Hepatocyte (in vitro differentiated cells): ENCODE data around the gene CFTR. TPM values are rescaled to one million over a fixed set of nuclear protein-coding genes. Genes with fewer than 3 reads are reported as not detected.

Source experiments
- DNase-seq: peaks from one replicate; pipeline ENCODE4 v3.0.0-alpha.2; 2016; ENCODE audit warnings: low spot score
- H2AFZ ChIP-seq: fragments of 200-600 bp; sonication (generic); 2 replicates; pipeline ENCODE4 v1.6.0; 2016; ENCODE audit warnings: antibody characterized with exemption, mild to moderate bottlenecking
- H3K27ac ChIP-seq: fragments of 200-600 bp; sonication (generic); 2 replicates; pipeline ENCODE4 v1.5.1; 2016; ENCODE audit warnings: mild to moderate bottlenecking
- H3K27me3 ChIP-seq: fragments of 200-600 bp; sonication (generic); 2 replicates; pipeline ENCODE4 v1.6.1; 2016
- H3K36me3 ChIP-seq: fragments of 200-600 bp; sonication (generic); replicated peaks from 2 replicates; pipeline ENCODE4 v1.5.1; 2016; ENCODE audit warnings: low read depth; ENCODE audit not compliant: insufficient read depth
- H3K4me1 ChIP-seq: fragments of 200-600 bp; sonication (generic); 2 replicates; pipeline ENCODE4 v1.5.1; 2016; ENCODE audit warnings: mild to moderate bottlenecking, moderate library complexity; ENCODE audit not compliant: insufficient read depth
- H3K4me2 ChIP-seq: fragments of 200-600 bp; sonication (generic); 2 replicates; pipeline ENCODE4 v1.6.0; 2016
- H3K4me3 ChIP-seq: fragments of 200-600 bp; sonication (generic); 2 replicates; pipeline ENCODE4 v1.5.1; 2016; ENCODE audit warnings: mild to moderate bottlenecking
- H3K79me2 ChIP-seq: fragments of 200-600 bp; sonication (generic); 2 replicates; pipeline ENCODE4 v1.6.0; 2017; ENCODE audit warnings: mild to moderate bottlenecking
- H3K9me2 ChIP-seq: fragments of 200-600 bp; sonication (generic); replicated peaks from 2 replicates; pipeline ENCODE4 v1.6.0; 2017; ENCODE audit warnings: mild to moderate bottlenecking; ENCODE audit not compliant: insufficient read depth
- H3K9me3 ChIP-seq: fragments of 200-600 bp; sonication (generic); 2 replicates; pipeline ENCODE4 v1.5.1; 2016; ENCODE audit warnings: low read depth, mild to moderate bottlenecking
- H4K20me1 ChIP-seq: fragments of 200-600 bp; sonication (generic); 2 replicates; pipeline ENCODE4 v1.6.0; 2016; ENCODE audit warnings: mild to moderate bottlenecking; ENCODE audit not compliant: insufficient read depth, poor library complexity, severe bottlenecking
- EZH2 ChIP-seq: fragments of 200-600 bp; sonication (generic); IDR thresholded peaks from 2 replicates; pipeline ENCODE4 v1.6.1; 2016; ENCODE audit warnings: antibody characterized with exemption, mild to moderate bottlenecking, borderline replicate concordance
- EZH2phosphoT487 ChIP-seq: fragments of 200-600 bp; sonication (generic); IDR thresholded peaks from one replicate; pipeline ENCODE4 v1.6.1; 2018; ENCODE audit warnings: antibody characterized with exemption, mild to moderate bottlenecking, low read depth, moderate library complexity; ENCODE audit not compliant: unreplicated experiment, severe bottlenecking
- WGBS: methylation state at CpG from one replicate; pipeline ENCODE4 v1.1.6; 2016; ENCODE audit warnings: low lambda C conversion rate; ENCODE audit errors: missing lambda C conversion rate; 5-methylcytosine and 5-hydroxymethylcytosine counted together
- polyA plus RNA-seq: library from polyadenylated mRNA; unstranded; fragments of >200 nt; fragmentation: Nextera tagmentation; extraction: Ambion mirVana; gene quantifications from 2 replicates; pipeline ENCODE4 v1.2.1, GENCODE V29; 2016
- total RNA-seq: library from RNA; depleted of rRNA; stranded (reverse); fragments of >200 nt; gene quantifications from 2 replicates; pipeline ENCODE4 v1.2.3, GENCODE V29; 2014
- TF ChIP-seq, protein P1 (sequence below): fragments of 200-600 bp; sonication (generic); IDR thresholded peaks from 2 replicates; pipeline ENCODE4 v1.5.1; 2016; ENCODE audit warnings: antibody characterized with exemption, mild to moderate bottlenecking; ENCODE audit not compliant: poor library complexity

The CFTR gene
- total and polyA plus RNA-seq, 2 experiments from 2014 or later: 29.8 to 72.9 TPM

DNA sequence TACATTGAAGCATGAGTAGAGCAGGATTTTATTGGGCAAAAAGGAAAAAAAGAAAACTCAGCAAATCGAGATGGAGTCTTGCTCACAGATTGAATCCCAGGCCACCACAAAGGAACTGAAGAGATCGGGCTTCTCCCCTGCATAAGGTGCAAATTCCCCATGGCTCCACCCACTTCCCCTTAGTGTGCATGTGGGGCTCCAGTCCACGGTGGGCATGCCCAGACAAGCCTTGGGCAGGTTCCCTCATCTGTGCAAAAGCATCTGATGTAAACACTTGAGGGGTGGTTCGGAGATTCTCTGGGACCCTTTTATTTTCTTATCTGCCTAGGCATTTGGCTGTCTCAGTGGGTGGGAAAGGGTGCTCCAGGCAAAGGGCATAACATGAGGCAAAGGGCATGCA lies 150.7 kb downstream of the CFTR start:
- no peaks in the 10 kb centered on the region for H3K9me2 ChIP-seq
- TF ChIP-seq EZH2phosphoT487: no peak
- no peak for TF ChIP-seq EZH2
- TF ChIP-seq, protein P1, sequence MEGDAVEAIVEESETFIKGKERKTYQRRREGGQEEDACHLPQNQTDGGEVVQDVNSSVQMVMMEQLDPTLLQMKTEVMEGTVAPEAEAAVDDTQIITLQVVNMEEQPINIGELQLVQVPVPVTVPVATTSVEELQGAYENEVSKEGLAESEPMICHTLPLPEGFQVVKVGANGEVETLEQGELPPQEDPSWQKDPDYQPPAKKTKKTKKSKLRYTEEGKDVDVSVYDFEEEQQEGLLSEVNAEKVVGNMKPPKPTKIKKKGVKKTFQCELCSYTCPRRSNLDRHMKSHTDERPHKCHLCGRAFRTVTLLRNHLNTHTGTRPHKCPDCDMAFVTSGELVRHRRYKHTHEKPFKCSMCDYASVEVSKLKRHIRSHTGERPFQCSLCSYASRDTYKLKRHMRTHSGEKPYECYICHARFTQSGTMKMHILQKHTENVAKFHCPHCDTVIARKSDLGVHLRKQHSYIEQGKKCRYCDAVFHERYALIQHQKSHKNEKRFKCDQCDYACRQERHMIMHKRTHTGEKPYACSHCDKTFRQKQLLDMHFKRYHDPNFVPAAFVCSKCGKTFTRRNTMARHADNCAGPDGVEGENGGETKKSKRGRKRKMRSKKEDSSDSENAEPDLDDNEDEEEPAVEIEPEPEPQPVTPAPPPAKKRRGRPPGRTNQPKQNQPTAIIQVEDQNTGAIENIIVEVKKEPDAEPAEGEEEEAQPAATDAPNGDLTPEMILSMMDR: no peak
- H3K27ac ChIP-seq: no peak overlapping the region
- H3K27me3 ChIP-seq: no peaks in the 10 kb centered on the region
- no peaks in the 10 kb centered on the region for H3K36me3 ChIP-seq
- H3K79me2 ChIP-seq: no peaks in the 10 kb centered on the region
- WGBS: 83% methylated on average over 4 of the region's 4 CpGs
- H3K4me1 ChIP-seq: no peaks in the 10 kb centered on the region
- H3K9me3 ChIP-seq: no peaks in the 10 kb centered on the region
- no peak overlapping the region for H2AFZ ChIP-seq
- H4K20me1 ChIP-seq: no peaks in the 10 kb centered on the region
- no peak for DNase-seq
- H3K4me2 ChIP-seq: no peak overlapping the region
- no peak overlapping the region for H3K4me3 ChIP-seq

DNA sequence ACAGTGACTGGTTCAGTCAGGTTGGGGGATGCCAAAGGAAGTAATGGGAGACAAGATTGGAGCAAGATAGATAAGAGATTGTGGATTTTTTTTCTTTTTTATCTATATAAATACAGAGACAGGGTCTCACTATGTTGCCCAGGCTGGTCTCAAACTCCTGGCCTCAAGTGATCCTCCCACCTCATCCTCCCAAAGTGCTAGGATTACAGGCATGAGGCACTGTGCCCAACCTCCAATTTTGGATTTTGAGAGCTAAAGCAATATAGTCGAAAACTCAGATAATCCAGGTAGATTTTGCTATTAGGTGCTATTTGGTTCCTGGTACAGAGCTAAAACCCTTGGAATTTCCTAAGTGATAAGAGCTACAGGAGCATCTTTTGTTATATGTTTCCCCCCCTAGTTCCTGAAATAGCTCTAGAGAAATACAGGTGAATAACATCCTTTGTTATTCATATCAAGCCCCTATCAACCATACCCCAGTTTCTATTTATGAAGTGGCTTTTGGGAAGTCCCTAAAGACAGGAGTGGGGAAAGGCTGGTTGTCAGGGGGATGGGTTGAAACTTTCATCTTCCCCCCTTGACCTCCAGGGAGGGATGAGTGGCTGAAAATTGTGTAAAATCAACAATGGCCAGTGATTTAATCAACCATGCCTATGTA lies 151.2 kb downstream of the CFTR start:
- Histone ChIP-seq H3K4me1 (no peaks in the 10 kb centered on the region), H3K9me3 (no peaks in the 10 kb centered on the region), H3K27me3 (no peaks in the 10 kb centered on the region), H3K36me3 (no peaks in the 10 kb centered on the region), H3K79me2 (no peaks in the 10 kb centered on the region), H2AFZ (no peak overlapping the region), H3K9me2 (no peaks in the 10 kb centered on the region), H3K4me2 (no peak overlapping the region), H3K4me3 (no peak overlapping the region), H4K20me1 (no peaks in the 10 kb centered on the region), H3K27ac (no peak overlapping the region)
- DNase-seq: no peak
- WGBS: 97% methylated on average over 1 of the region's 1 CpG
- TF ChIP-seq, protein P1: no peak
- TF ChIP-seq EZH2 (no peak), EZH2phosphoT487 (no peak)

DNA sequence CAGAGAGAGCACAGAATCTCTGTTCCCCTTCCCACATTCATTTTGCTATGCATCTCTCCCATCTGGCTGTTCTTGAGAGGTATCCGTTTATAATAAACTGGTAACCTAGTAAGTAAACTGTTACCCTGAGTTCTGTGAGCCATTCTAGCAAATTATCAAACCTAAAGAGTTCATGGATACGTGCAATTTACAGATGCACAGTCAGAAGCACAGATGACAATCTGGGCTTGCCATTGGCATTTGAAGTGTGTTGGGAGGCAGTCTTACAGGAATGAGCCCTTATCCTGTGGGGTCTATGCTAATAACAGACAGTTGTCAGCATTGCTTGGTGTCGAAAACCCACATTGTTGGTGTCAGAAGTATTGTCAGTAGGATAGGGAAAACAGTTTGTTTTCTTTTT lies 151.8 kb downstream of the CFTR start:
- no peak overlapping the region for H3K27ac ChIP-seq
- TF ChIP-seq EZH2: no peak
- no peak for TF ChIP-seq EZH2phosphoT487
- TF ChIP-seq, protein P1: no peak

DNA sequence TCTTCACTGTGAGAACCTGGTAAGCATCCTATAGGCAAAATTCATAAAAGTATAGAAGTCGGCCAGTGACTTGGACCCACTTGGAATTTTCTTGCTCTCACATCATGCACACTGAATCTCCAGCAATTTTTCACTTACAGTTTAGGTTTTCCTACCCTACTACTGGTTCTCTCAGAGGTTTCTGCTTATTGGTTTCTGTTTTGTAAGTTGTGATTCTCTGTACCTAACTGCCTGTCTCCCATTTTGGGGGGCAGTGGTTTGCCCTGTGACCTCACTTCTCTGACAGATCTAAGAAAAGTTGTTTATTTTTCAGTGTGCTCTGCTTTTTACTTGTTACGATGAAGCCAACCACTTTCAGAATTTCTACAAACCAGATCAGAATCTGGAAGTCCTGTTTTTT lies 158.1 kb downstream of the CFTR start:
- H2AFZ ChIP-seq: no peak overlapping the region
- no peaks in the 10 kb centered on the region for H3K9me3 ChIP-seq
- no peaks in the 10 kb centered on the region for H3K36me3 ChIP-seq
- no peaks in the 10 kb centered on the region for H3K9me2 ChIP-seq
- 93% methylated on average over 2 of the region's 2 CpGs for WGBS
- no peak overlapping the region for H3K27ac ChIP-seq
- TF ChIP-seq EZH2phosphoT487 (no peak), EZH2 (no peak)
- TF ChIP-seq, protein P1: no peak
- no peak overlapping the region for H3K4me3 ChIP-seq
- no peaks in the 10 kb centered on the region for H3K79me2 ChIP-seq
- no peak for DNase-seq
- H3K4me1 ChIP-seq: no peaks in the 10 kb centered on the region
- H3K4me2 ChIP-seq: no peak overlapping the region
- no peaks in the 10 kb centered on the region for H3K27me3 ChIP-seq
- H4K20me1 ChIP-seq: no peaks in the 10 kb centered on the region

More for the DNA sequence above, 151.8 kb downstream of the CFTR start:
- 98% methylated on average over 3 of the region's 3 CpGs for WGBS
- no peaks in the 10 kb centered on the region for H3K4me1 ChIP-seq
- no peak overlapping the region for H2AFZ ChIP-seq
- no peaks in the 10 kb centered on the region for H3K9me3 ChIP-seq
- H3K4me3 ChIP-seq: no peak overlapping the region
- H3K4me2 ChIP-seq: no peak overlapping the region
- no peaks in the 10 kb centered on the region for H3K36me3 ChIP-seq
- no peaks in the 10 kb centered on the region for H3K9me2 ChIP-seq
- H3K27me3 ChIP-seq: no peaks in the 10 kb centered on the region
- no peak for DNase-seq
- H4K20me1 ChIP-seq: no peaks in the 10 kb centered on the region
- H3K79me2 ChIP-seq: no peaks in the 10 kb centered on the region
